Stomach (tissue), 4 donors: ENCODE results near the gene HDGF.

Experiments used
- CTCF ChIP-seq, 7 experiments: fragments of 450-650 bp in 4 of 7; fragments of 200-600 bp in 3 of 7; sonication (generic) in 3 of 7; IDR thresholded peaks; one replicate each; pipeline ENCODE4 v1.5.1; 2016 to 2019; ENCODE audit warnings: antibody characterized with exemption in 7 of 7, control low read depth in 2 of 7, mild to moderate bottlenecking in 1 of 7
- EP300 ChIP-seq: sonication (generic); formaldehyde crosslinking; IDR thresholded peaks from one replicate; pipeline ENCODE4 v1.6.1; 2017; ENCODE audit warnings: antibody characterized with exemption

- TF ChIP-seq CTCF (IDR thresholded peaks at IDR 0.05) (no peak), EP300 (no peak)
Measured at GRCh38 chr1:156781585-156782186, 30.2 kb upstream of the HDGF start.
